Measurements from ENCODE around the gene SPPL2C. TPM values are rescaled to one million over a fixed set of nuclear protein-coding genes. Genes with fewer than 3 reads are reported as not detected.

SPPL2C gene
- polyA plus RNA-seq, 1 donor (not counting 4 experiments of a cell fraction or from before 2014, with no cell fraction given), result not detected

GRCh38 chr17:45828582-45829133 is 16.0 kb upstream of the SPPL2C start:
- H3K27ac ChIP-seq (ENCODE audit: control insufficient read depth, insufficient read depth, low read length), result no peak overlapping the region
- FAIRE-seq (no peak), DNase-seq (ENCODE audit: low read depth, low spot score) (no peak)
- peaks cover 5% of the 10 kb centered on the region for H4K20me1 ChIP-seq (ENCODE audit: control insufficient read depth, extremely low read depth, insufficient read depth, low read length)
- TF ChIP-seq CTCF (optimal IDR thresholded peaks at IDR 0.05 in 1 of 3, IDR thresholded peaks at IDR 0.05 in 1 of 3, conservative IDR thresholded peaks at IDR 0.05 in 1 of 3; ENCODE audit: extremely low read depth in 1 of 3, insufficient read depth in 2 of 3, low read length in 3 of 3) (no peak), EZH2 (IDR thresholded peaks at IDR 0.05; ENCODE audit: low read length) (no peak)
- no peaks in the 10 kb centered on the region for H3K36me3 ChIP-seq (ENCODE audit: control insufficient read depth in 2 of 2, extremely low read depth in 1 of 2, insufficient read depth in 2 of 2, low read length in 2 of 2)
- no peak overlapping the region for H2AFZ ChIP-seq (ENCODE audit: control insufficient read depth, low read length)
- H3K9me3 ChIP-seq (ENCODE audit: control insufficient read depth, low read depth, low read length), result no peaks in the 10 kb centered on the region
- H3K27me3 ChIP-seq (ENCODE audit: control insufficient read depth, extremely low read depth, insufficient read depth, low read length), result peaks cover under 1% of the 10 kb centered on the region
- H3K4me1 ChIP-seq (ENCODE audit: control insufficient read depth, extremely low read depth, insufficient read depth, low read length), result no peaks in the 10 kb centered on the region
- dilution Hi-C loops (cut with MboI; ENCODE audit: extremely low pct_ligation_motif_present, low sequenced_read_pairs), result no loop called here
- H3K9ac ChIP-seq (ENCODE audit: control insufficient read depth, extremely low read depth, insufficient read depth, low read length), result no peak overlapping the region
- H3K4me3 ChIP-seq (ENCODE audit: control insufficient read depth in 2 of 3, extremely low read depth in 1 of 3, insufficient read depth in 2 of 3, low read depth in 1 of 3, low read length in 3 of 3), result no peak overlapping the region
- no peaks in the 10 kb centered on the region for H3K79me2 ChIP-seq (ENCODE audit: control insufficient read depth, insufficient read depth, low read length)
- no peak overlapping the region for H3K4me2 ChIP-seq (ENCODE audit: control insufficient read depth, extremely low read depth, insufficient read depth, low read depth, low read length)
- no peaks in the 10 kb centered on the region for H3K9me1 ChIP-seq (ENCODE audit: control insufficient read depth, extremely low read depth, insufficient read depth, low read length)

- Histone ChIP-seq H3K4me3 (ENCODE audit: control insufficient read depth in 2 of 3, extremely low read depth in 1 of 3, insufficient read depth in 2 of 3, low read depth in 1 of 3, low read length in 3 of 3) (no peak overlapping the region), H2AFZ (ENCODE audit: control insufficient read depth, low read length) (no peak overlapping the region), H3K36me3 (ENCODE audit: control insufficient read depth in 2 of 2, extremely low read depth in 1 of 2, insufficient read depth in 2 of 2, low read length in 2 of 2) (no peaks in the 10 kb centered on the region), H3K9ac (ENCODE audit: control insufficient read depth, extremely low read depth, insufficient read depth, low read length) (no peak overlapping the region), H3K79me2 (ENCODE audit: control insufficient read depth, insufficient read depth, low read length) (no peaks in the 10 kb centered on the region), H3K9me1 (ENCODE audit: control insufficient read depth, extremely low read depth, insufficient read depth, low read length) (no peaks in the 10 kb centered on the region), H3K27ac (ENCODE audit: control insufficient read depth, insufficient read depth, low read length) (no peak overlapping the region), H4K20me1 (ENCODE audit: control insufficient read depth, extremely low read depth, insufficient read depth, low read length) (peaks cover 2% of the 10 kb centered on the region), H3K4me2 (ENCODE audit: control insufficient read depth, extremely low read depth, insufficient read depth, low read depth, low read length) (no peak overlapping the region), H3K27me3 (ENCODE audit: control insufficient read depth, extremely low read depth, insufficient read depth, low read length) (peaks cover 8% of the 10 kb centered on the region), H3K9me3 (ENCODE audit: control insufficient read depth, low read depth, low read length) (no peaks in the 10 kb centered on the region), H3K4me1 (ENCODE audit: control insufficient read depth, extremely low read depth, insufficient read depth, low read length) (no peaks in the 10 kb centered on the region)
- dilution Hi-C loops (cut with MboI; ENCODE audit: extremely low pct_ligation_motif_present, low sequenced_read_pairs), result no loop called here
- no peak for DNase-seq (ENCODE audit: low read depth, low spot score)
- no peak for TF ChIP-seq CTCF (optimal IDR thresholded peaks at IDR 0.05 in 1 of 3, IDR thresholded peaks at IDR 0.05 in 1 of 3, conservative IDR thresholded peaks at IDR 0.05 in 1 of 3; ENCODE audit: extremely low read depth in 1 of 3, insufficient read depth in 2 of 3, low read length in 3 of 3)
- TF ChIP-seq EZH2 (IDR thresholded peaks at IDR 0.05; ENCODE audit: low read length), result no peak
- FAIRE-seq, result no peak
Observed at GRCh38 chr17:45833920-45834319, 10.8 kb upstream of the SPPL2C start.
